ENCODE measurements around the gene ACAN. TPM values are rescaled to one million over a fixed set of nuclear protein-coding genes. Genes with fewer than 3 reads are reported as not detected.
A peak's percentile ranks its signal among the peaks of the same experiment; 100 is the strongest.

Gene ACAN
- total RNA-seq, 1 donor from 2014 or later, result 113 TPM

GRCh38 chr15:88792342-88793282, 10.6 kb upstream of the ACAN start:
- intact Hi-C loops (cut with DNase I), result no loop called here
- Histone ChIP-seq H3K4me1 (no peaks in the 10 kb centered on the region), H3K9me3 (no peaks in the 10 kb centered on the region), H3K36me3 (no peaks in the 10 kb centered on the region), H3K4me3 (no peak overlapping the region), H3K27me3 (no peaks in the 10 kb centered on the region), H3K27ac (no peak overlapping the region)
- no peak for TF ChIP-seq CTCF (IDR thresholded peaks at IDR 0.05)
- no peak for DNase-seq (ENCODE audit: low spot score in 2 of 2)

GRCh38 chr15:88794001-88794400, 9.2 kb upstream of the ACAN start:
- Histone ChIP-seq H3K4me3 (no peak overlapping the region), H3K27ac (no peak overlapping the region), H3K27me3 (no peaks in the 10 kb centered on the region), H3K4me1 (no peaks in the 10 kb centered on the region), H3K9me3 (no peaks in the 10 kb centered on the region), H3K36me3 (no peaks in the 10 kb centered on the region)
- intact Hi-C loops (cut with DNase I), result no loop called here
- no peak for DNase-seq (ENCODE audit: low spot score in 2 of 2)
- no peak for TF ChIP-seq CTCF (IDR thresholded peaks at IDR 0.05)

GRCh38 chr15:88797663-88798339, 5.4 kb upstream of the ACAN start:
- DNase-seq (ENCODE audit: low spot score in 2 of 2), result peak in 1 of 2 donors; percentile 7
- no peaks in the 10 kb centered on the region for H3K36me3 ChIP-seq
- no peak for TF ChIP-seq CTCF (IDR thresholded peaks at IDR 0.05)
- H3K4me3 ChIP-seq, result no peak overlapping the region
- no peaks in the 10 kb centered on the region for H3K9me3 ChIP-seq
- H3K27me3 ChIP-seq, result no peaks in the 10 kb centered on the region
- peaks cover 0 to under 1% of the 10 kb centered on the region in 2 donors for H3K4me1 ChIP-seq
- intact Hi-C loops (cut with DNase I), result no loop called here
- H3K27ac ChIP-seq, result no peak overlapping the region

GRCh38 chr15:88799341-88799740, 3.9 kb upstream of the ACAN start:
- H3K27me3 ChIP-seq, result no peaks in the 10 kb centered on the region
- intact Hi-C loops (cut with DNase I), result no loop called here
- TF ChIP-seq CTCF (IDR thresholded peaks at IDR 0.05), result no peak

GRCh38 chr15:88800026-88800425, 3.2 kb upstream of the ACAN start:
- Histone ChIP-seq H3K9me3 (no peaks in the 10 kb centered on the region), H3K4me3 (no peak overlapping the region), H3K4me1 (peaks cover 2 to 3% of the 10 kb centered on the region in 2 donors), H3K27ac (no peak overlapping the region), H3K27me3 (no peaks in the 10 kb centered on the region), H3K36me3 (no peaks in the 10 kb centered on the region)
- no peak for TF ChIP-seq CTCF (IDR thresholded peaks at IDR 0.05)
- intact Hi-C loops (cut with DNase I), result loop anchor here (5.0 kb wide), 1 partner anchor 93 kb away; no protein-coding TSS in a partner anchor
- DNase-seq (ENCODE audit: low spot score in 2 of 2), result peak in 1 of 2 donors; percentile 58

More at GRCh38 chr15:88799341-88799740, 3.9 kb upstream of the ACAN start:
- H3K36me3 ChIP-seq, result no peaks in the 10 kb centered on the region
- H3K9me3 ChIP-seq, result no peaks in the 10 kb centered on the region
- peaks cover 2 to 3% of the 10 kb centered on the region in 2 donors for H3K4me1 ChIP-seq
- DNase-seq (ENCODE audit: low spot score in 2 of 2), result peak in 1 of 2 donors; percentile 52
- no peak overlapping the region for H3K27ac ChIP-seq
- no peak overlapping the region for H3K4me3 ChIP-seq

Data from ascending aorta (tissue), 2 donors.